RPMI7951 (cell line): Measurements from ENCODE around the gene GLIPR1. TPM values are rescaled to one million over a fixed set of nuclear protein-coding genes. Genes with fewer than 3 reads are reported as not detected.

ENCODE experiments used
- total RNA-seq: library from RNA; depleted of rRNA; stranded (reverse); fragments of >200 nt; shearing (Covaris generic); gene quantifications from 2 replicates; pipeline ENCODE4 v1.2.3, GENCODE V29; 2014; rRNA removed

Gene GLIPR1
- total RNA-seq, 1 experiment from 2014 or later, result 46.3 TPM

Other genes starting within 250 kb of the GLIPR1 start
- 3.0 and 3.3 TPM in 2 replicates for gene CAPS2, start 150.4 kb upstream of the GLIPR1 start, total RNA-seq
- not detected in 2 replicates for gene GLIPR1L1, start 146.1 kb upstream of the GLIPR1 start, total RNA-seq
- gene GLIPR1L2, start 89.7 kb upstream of the GLIPR1 start, total RNA-seq, result 0.20 and 0.36 TPM in 2 replicates
- 48.3 and 48.7 TPM in 2 replicates for gene KRR1, start 30.9 kb downstream of the GLIPR1 start, total RNA-seq